T-helper 2 cell treated with Interferon-gamma antibody and Interleukin-4, amounts not matched to agents 5 μg/mL and 100 μg/mL, for 36 hours (primary cell): ENCODE measurements around the gene ZDHHC11B.
"Not testable (repeated sequence)": the region's sequence is repeated elsewhere in the genome, so short reads cannot be mapped to it uniquely, and the experiment has no call there.

ENCODE experiments used
- DNase-seq: peaks from one replicate; pipeline ENCODE4 v3.0.0; 2021; ENCODE audit warnings: low spot score
- H3K27ac Mint-ChIP-seq: one replicate; pipeline ENCODE4 v1.8.0; 2021; ENCODE audit warnings: mild to moderate bottlenecking, mixed read lengths
- H3K27me3 Mint-ChIP-seq: one replicate; pipeline ENCODE4 v1.8.0; 2021; ENCODE audit warnings: low read depth, mixed read lengths
- H3K36me3 Mint-ChIP-seq: one replicate; pipeline ENCODE4 v1.8.0; 2021; ENCODE audit warnings: low read depth, mixed read lengths
- H3K4me1 Mint-ChIP-seq: one replicate; pipeline ENCODE4 v1.8.0; 2021; ENCODE audit warnings: low read depth, mixed read lengths
- H3K4me3 Mint-ChIP-seq: one replicate; pipeline ENCODE4 v1.8.0; 2022; ENCODE audit warnings: mild to moderate bottlenecking, moderate library complexity, mixed read lengths
- H3K9me3 Mint-ChIP-seq: one replicate; pipeline ENCODE4 v1.8.0; 2021; ENCODE audit warnings: mixed read lengths

Gene ZDHHC11B

GRCh38 chr5:680118-680795 is 104.3 kb downstream of the ZDHHC11B start:
- DNase-seq, H3K27ac Mint-ChIP-seq, H3K27me3 Mint-ChIP-seq, H3K4me3 Mint-ChIP-seq, H3K36me3 Mint-ChIP-seq, H3K9me3 Mint-ChIP-seq, H3K4me1 Mint-ChIP-seq: not testable (repeated sequence)

- not testable (repeated sequence) for DNase-seq, H3K27ac Mint-ChIP-seq, H3K27me3 Mint-ChIP-seq, H3K9me3 Mint-ChIP-seq, H3K36me3 Mint-ChIP-seq, H3K4me3 Mint-ChIP-seq, H3K4me1 Mint-ChIP-seq
Observed at GRCh38 chr5:679166-679895, 105.2 kb downstream of the ZDHHC11B start.

GRCh38 chr5:678521-678920 is 106.0 kb downstream of the ZDHHC11B start:
- not testable (repeated sequence) for H3K4me1 Mint-ChIP-seq, H3K27ac Mint-ChIP-seq, DNase-seq, H3K36me3 Mint-ChIP-seq, H3K9me3 Mint-ChIP-seq, H3K27me3 Mint-ChIP-seq, H3K4me3 Mint-ChIP-seq

DNA sequence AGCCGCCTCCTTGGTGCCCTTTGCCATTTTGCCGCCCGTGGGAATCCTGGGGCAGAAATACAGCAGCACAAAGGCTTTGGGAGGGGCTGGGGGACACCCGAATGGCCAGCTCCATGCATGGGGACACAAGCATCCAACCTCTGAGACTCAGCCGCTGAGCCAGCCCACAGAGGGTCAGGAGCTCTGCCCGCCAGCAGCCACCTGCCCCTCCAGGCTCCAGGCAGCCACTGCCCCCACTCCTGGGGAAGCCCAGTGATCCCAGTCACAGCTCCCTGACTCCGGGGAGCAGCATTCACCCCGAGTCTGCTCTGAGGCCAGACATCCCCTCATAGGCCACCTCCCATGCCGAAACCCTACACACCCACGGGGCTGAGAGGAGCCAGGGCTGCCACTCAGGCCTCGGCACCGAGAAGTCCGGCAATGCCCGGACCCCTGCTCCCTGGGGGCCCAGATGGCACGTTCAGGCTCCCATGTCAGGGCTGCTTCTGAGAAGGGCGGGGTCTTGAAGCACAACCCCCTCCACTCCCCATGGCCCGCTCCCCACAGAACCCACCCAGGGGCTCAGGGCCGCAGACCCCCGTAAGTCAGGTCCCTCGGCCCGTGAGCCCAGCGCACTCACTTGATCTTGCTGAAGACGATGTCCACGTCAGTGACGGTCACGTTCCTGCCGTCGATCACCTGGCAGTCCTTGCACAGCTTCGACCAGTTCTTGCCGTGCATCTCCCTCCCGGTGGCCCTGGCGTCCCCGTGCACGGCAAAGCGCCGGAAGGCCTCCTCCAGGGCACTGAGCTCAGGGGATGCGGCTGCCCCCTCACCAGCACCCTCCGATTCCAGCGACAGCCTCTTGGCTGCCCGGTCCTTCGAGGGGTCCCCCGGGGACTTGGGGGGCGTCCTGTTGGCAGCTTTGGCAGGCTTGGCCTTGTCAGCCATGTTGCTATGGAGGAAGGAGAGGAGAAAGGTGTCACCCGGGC is 107.1 kb downstream of the ZDHHC11B start:
- Mint-ChIP-seq H3K27ac (no peak overlapping the region), H3K4me1 (peaks cover 2% of the 10 kb centered on the region), H3K36me3 (no peaks in the 10 kb centered on the region), H3K4me3 (no peak overlapping the region), H3K27me3 (no peaks in the 10 kb centered on the region), H3K9me3 (no peaks in the 10 kb centered on the region)
- DNase-seq, result no peak

- H3K4me1 Mint-ChIP-seq, result peaks cover 2% of the 10 kb centered on the region
- H3K27ac Mint-ChIP-seq, result no peak overlapping the region
- H3K27me3 Mint-ChIP-seq, result no peaks in the 10 kb centered on the region
- no peaks in the 10 kb centered on the region for H3K36me3 Mint-ChIP-seq
- H3K9me3 Mint-ChIP-seq, result no peaks in the 10 kb centered on the region
- no peak overlapping the region for H3K4me3 Mint-ChIP-seq
- DNase-seq, result no peak
Observed at GRCh38 chr5:676699-677076, 107.8 kb downstream of the ZDHHC11B start.

DNA sequence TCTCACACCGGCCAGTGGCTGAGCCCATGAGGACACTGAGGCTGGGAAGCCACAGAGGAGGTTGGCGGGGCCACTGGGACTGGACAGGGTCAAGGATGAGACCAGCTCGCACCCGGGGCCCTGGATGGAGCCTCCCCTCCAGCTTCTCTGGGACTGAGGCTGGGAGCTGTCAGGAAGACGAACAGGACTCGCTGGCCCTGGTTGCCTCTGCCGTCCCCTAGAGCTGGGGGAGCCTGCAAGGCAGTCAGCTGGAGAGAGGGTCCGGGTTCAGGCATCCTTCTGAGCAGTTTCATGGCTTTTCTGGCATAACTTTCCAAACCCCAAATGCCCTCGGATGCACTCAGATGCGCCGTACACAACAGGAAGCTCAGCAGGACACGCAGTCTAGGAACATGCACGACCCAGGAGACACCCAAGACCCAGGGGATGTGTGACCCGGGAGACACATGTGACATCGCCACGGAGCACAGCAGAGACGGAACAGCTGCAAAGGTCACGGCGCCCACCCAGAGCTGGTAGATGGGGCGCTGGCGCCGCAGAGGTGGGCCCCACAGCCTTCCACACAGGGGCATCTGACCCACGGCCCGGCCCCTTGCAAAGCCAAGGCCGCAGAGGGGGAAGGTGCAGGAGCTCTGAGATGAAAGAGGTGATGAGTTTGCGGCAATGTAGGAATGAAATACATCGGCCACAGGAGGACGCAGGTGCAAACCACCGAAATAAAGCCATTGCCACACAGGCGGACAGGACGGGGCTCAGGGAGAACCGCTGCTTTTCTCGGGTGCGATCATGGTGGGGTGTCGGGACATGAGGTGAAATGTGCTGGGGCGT is 108.4 kb downstream of the ZDHHC11B start:
- H3K27me3 Mint-ChIP-seq, result no peaks in the 10 kb centered on the region
- no peaks in the 10 kb centered on the region for H3K9me3 Mint-ChIP-seq

GRCh38 chr5:675111-675870 is 109.2 kb downstream of the ZDHHC11B start:
- Mint-ChIP-seq H3K4me1 (peaks cover 2% of the 10 kb centered on the region), H3K27ac (no peak overlapping the region), H3K4me3 (no peak overlapping the region), H3K36me3 (no peaks in the 10 kb centered on the region), H3K9me3 (no peaks in the 10 kb centered on the region), H3K27me3 (no peaks in the 10 kb centered on the region)
- no peak for DNase-seq

More for the DNA sequence above, 108.4 kb downstream of the ZDHHC11B start:
- no peaks in the 10 kb centered on the region for H3K36me3 Mint-ChIP-seq
- H3K4me1 Mint-ChIP-seq, result peaks cover 2% of the 10 kb centered on the region
- H3K4me3 Mint-ChIP-seq, result no peak overlapping the region
- no peak for DNase-seq
- H3K27ac Mint-ChIP-seq, result no peak overlapping the region

DNA sequence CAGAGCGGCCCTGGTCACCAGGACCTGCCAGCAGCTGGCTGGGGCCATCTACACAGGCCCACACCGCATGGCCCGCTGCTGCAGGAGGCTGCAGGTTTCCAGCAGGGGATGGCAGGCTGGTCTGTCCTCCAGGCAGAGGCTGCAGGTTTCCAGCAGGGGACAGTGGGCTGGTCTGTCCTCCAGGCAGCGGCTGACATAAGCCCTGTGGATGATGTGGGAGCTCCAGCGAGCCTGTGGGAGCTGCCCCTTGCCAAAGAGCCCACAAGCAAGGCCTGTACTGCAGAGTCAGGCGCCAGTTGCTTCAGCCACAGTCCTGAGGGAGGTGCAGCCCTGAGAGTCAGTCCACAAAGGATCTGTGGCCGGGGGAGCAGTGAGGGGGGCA is 109.9 kb downstream of the ZDHHC11B start:
- H3K27me3 Mint-ChIP-seq, result no peaks in the 10 kb centered on the region
- H3K4me3 Mint-ChIP-seq, result no peak overlapping the region
- no peak overlapping the region for H3K27ac Mint-ChIP-seq
- no peaks in the 10 kb centered on the region for H3K36me3 Mint-ChIP-seq
- H3K4me1 Mint-ChIP-seq, result peaks cover 2% of the 10 kb centered on the region
- H3K9me3 Mint-ChIP-seq, result no peaks in the 10 kb centered on the region
- DNase-seq, result no peak

GRCh38 chr5:673831-674629 is 110.5 kb downstream of the ZDHHC11B start:
- Mint-ChIP-seq H3K27ac (no peak overlapping the region), H3K27me3 (no peaks in the 10 kb centered on the region), H3K4me1 (peaks cover 2% of the 10 kb centered on the region), H3K36me3 (no peaks in the 10 kb centered on the region), H3K9me3 (no peaks in the 10 kb centered on the region), H3K4me3 (no peak overlapping the region)
- no peak for DNase-seq

DNA sequence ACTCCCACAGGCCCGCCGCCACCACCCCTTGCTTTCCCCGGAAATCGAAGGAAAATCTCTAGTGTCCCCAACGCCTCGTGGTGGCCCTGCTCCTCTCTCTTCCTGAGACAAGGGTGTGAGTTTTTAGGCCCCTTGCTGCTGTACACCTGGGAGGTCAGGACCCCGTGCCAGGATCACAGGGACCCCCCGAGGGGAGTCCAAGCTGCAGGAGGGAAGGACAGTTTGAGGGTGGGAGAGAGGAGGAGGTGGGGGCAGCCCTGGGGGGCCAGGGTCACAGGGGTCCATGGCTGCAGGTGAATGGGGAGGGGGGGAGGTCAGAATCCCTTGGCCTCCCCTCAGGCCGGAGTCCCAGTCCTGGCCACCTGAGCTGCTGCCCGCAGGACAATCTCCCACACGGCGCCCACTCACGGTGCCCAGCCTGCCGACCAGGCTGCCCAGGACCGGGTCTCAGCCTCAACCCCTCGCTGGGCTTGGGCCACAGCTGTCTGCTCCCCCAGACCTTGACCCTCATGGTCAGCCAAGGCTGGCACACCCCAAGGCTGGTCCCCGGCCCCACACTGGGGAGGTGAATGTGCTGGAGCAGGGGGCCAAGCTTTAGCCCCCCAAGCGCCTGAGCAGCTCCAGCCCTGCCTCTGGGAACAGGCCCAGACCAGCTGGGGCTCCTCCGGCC is 111.2 kb downstream of the ZDHHC11B start:
- Mint-ChIP-seq H3K27ac (peak overlapping the region; percentile 8), H3K27me3 (no peaks in the 10 kb centered on the region), H3K9me3 (no peaks in the 10 kb centered on the region), H3K36me3 (no peaks in the 10 kb centered on the region), H3K4me1 (peaks cover 2% of the 10 kb centered on the region), H3K4me3 (no peak overlapping the region)
- DNase-seq, result no peak

DNA sequence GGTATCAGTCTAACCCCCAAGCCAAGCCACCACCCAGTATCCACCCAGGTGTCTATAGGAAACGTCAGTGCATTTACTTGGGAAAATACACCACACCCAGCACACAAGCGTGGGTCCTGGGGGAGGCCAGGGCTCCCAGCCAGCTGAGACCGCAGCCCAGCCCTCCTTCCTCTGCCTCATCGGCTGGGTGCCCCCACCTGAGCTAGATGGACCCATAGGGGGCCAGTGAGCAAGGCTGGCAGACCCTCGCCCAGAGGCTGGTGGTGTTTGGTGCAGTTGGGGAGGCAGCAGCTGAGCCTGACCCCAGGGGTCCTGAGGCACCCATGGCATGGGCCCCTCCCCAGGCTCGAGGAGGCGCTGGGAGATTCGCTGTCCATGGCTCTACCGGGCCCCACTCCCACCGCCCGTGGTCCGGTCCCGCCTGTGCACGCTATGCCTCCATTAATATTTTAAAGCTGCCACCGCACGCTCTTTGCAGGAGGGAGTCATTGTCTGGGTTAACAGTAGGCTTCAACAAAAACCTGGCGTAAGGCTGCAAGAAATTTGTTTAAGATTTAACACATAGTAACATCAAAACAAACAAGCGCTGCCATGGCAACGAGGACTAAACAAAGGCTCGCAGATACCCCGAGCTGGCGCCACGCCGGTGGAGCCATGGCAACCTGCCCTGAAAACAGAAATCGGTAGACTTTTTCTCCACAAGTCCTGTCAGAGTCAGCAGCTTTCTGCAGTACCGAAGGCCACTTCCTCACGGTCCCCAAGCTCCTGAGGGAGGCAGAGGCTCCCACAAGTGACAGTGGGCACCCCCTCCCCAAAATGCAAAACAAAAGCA is 112.0 kb downstream of the ZDHHC11B start:
- no peaks in the 10 kb centered on the region for H3K27me3 Mint-ChIP-seq
- no peaks in the 10 kb centered on the region for H3K9me3 Mint-ChIP-seq
- peak; percentile 25 for DNase-seq
- no peak overlapping the region for H3K4me3 Mint-ChIP-seq
- H3K4me1 Mint-ChIP-seq, result peaks cover 2% of the 10 kb centered on the region
- H3K36me3 Mint-ChIP-seq, result peaks cover 1% of the 10 kb centered on the region
- H3K27ac Mint-ChIP-seq, result peak overlapping the region; percentile 8
